Activated CD8-positive, alpha-beta memory T cell treated with anti-CD3 and anti-CD28 coated beads, Interleukin-2, amount 50 U/mL, for 24 hours (primary cell): ENCODE measurements around the gene ODF2L.

Experiments
- DNase-seq: peaks from one replicate; pipeline ENCODE4 v3.0.0-alpha.2; 2020; ENCODE audit errors: extremely low read depth

Gene ODF2L

DNA sequence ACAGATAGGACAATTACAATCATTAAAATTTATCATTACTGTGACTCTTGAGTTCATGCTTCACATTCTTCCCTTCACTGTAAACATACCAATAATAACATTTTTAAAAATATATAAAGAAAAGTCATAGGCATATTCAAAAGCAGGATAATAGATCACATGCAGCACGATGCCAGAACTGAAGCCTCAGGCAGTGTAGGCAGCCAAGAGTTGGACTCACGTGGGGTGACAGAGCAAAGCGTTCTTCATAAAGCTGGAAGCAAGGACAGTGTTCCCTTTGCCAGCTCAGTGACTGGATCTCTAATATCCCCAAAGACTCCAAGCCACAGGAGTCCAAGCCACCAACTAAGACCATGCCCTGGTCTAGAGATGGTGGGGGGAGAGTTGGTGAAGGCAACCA is 77.7 kb downstream of the ODF2L start:
- no peak for DNase-seq

DNA sequence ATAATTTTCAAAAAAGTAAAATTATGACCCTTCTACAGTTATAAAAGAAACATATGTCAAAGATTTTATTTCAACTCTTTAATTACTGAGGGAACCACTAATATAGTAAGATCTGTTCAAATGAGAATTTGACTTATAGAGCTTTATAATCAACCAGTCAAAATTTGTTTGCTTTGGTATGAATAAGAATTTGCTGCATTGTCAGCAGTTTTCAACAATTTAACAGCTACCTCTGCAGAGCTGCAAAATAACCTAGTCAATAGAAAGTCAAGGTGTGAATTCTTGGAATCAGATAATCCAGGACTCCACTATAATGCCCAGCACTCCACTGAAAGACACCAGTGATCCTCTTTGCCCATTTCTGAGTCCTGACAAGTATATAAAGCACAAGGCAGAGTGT is 78.2 kb downstream of the ODF2L start:
- no peak for DNase-seq

DNA sequence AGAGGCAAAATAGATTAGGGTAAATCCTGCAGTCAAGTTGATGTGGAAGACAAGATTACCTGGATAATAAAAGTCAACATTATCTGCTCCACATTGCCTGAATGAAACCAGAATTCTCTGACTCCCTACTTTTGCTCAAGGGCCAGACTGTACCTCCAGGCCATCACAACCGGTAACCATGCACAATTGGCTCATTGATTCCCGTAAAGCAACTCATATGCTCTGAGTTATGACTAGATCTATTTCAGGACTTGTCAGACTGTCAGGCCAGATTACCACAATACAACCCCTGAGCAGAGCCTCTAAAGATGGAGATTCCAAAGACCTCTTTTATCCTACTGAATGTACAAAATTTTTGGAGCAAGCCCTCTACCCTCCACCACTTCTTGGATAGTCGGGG is 90.4 kb downstream of the ODF2L start:
- no peak for DNase-seq

DNA sequence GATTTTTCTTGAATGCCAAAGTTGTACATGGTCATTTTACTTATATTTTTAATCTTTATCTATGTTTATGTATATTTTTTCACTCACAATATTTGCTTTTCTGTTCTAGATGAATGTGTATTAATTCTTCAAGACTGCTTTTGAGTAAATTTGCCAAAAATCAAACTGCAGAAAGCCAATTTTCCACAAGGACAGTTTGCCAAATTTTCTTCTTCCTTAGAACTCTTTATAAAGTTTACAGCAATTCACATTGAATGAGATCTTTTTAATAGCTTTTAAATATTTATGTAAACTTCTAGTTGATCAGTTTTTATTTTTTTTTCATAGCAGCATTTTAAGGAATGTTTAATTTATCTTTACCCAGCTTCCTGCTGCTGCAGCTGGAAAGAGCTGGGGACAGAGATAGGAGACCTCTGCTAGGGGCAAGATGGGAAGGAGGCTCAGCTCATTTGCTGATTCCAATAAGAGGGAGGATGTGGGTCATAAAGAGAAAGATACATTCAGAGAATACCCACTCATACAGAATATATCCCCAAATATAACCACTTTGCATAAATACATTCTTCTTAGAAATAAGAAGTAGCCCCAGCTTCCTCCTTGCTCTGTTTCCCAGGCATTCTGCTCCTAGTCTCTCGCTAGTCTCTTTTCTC is 93.0 kb downstream of the ODF2L start:
- DNase-seq, result no peak
